A673 (cell line): ENCODE measurements around the gene SOX6.

Experiments
- EZH2 ChIP-seq: fragments of 200-600 bp; sonication (generic); IDR thresholded peaks from 2 replicates; pipeline ENCODE4 v1.6.1; 2017; ENCODE audit warnings: borderline replicate concordance, low read depth, mild to moderate bottlenecking, mixed read lengths, antibody characterized with exemption, low read length; ENCODE audit not compliant: poor library complexity, severe bottlenecking
- TF ChIP-seq, protein P1 (sequence below): fragments of 300-800, 200-600 bp; sonication (generic); conservative IDR thresholded peaks from 2 replicates; pipeline ENCODE4 v1.5.1; 2017; ENCODE audit warnings: low read depth, mild to moderate bottlenecking, antibody characterized with exemption, low read length, moderate library complexity, mixed read lengths

DNA sequence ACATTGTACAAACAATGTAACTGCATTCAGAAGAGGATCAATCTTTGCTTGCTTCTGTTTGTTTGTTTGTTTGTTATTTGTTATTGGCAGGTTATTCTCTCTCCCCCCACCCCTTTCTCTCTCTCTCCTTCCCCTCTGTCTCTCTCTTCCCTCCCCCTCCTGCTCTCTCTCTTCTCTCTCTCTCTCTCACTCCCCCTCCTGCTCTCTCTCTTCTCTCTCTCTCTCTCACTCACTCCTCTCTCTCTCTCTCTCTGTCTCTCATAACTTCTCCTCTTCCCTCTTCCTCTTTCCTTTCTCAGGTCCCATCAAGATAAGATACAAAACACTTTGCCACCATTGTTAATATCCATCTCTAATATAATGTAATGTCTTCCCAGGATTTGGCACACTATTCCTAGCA is 236.3 kb downstream of the SOX6 start:
- TF ChIP-seq, protein P1, sequence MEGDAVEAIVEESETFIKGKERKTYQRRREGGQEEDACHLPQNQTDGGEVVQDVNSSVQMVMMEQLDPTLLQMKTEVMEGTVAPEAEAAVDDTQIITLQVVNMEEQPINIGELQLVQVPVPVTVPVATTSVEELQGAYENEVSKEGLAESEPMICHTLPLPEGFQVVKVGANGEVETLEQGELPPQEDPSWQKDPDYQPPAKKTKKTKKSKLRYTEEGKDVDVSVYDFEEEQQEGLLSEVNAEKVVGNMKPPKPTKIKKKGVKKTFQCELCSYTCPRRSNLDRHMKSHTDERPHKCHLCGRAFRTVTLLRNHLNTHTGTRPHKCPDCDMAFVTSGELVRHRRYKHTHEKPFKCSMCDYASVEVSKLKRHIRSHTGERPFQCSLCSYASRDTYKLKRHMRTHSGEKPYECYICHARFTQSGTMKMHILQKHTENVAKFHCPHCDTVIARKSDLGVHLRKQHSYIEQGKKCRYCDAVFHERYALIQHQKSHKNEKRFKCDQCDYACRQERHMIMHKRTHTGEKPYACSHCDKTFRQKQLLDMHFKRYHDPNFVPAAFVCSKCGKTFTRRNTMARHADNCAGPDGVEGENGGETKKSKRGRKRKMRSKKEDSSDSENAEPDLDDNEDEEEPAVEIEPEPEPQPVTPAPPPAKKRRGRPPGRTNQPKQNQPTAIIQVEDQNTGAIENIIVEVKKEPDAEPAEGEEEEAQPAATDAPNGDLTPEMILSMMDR = no peak
- TF ChIP-seq EZH2 = no peak
